GM19468 (cell line): ENCODE measurements around the gene LDLRAD1.
"Not testable (repeated sequence)": the region's sequence is repeated elsewhere in the genome, so short reads cannot be mapped to it uniquely, and the experiment has no call there.

Experiments used
- ATAC-seq: cut with Tn5 transposase; IDR thresholded peaks from one replicate; pipeline ENCODE4 v1.9.1; 2021; ENCODE audit warnings: mild to moderate bottlenecking, moderate library complexity, moderate number of reproducible peaks; ENCODE audit not compliant: unreplicated experiment; ENCODE audit errors: extremely low read depth

LDLRAD1 gene, protein sequence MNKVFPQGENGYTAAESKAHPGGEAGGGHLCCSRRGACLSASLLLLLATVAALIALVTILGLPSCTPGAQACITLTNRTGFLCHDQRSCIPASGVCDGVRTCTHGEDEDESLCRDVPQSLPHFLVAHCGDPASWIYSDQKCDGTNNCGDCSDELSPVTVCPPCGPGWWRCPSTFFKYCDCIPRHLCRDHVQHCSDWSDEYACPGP

GRCh38 chr1:54017979-54018378 lies at the start of gene LDLRAD1:
LDLRAD1 (minus strand) TSS chr1:54018186; CDS start chr1:54018112, 74 bp downstream.
- ATAC-seq = no peak

DNA sequence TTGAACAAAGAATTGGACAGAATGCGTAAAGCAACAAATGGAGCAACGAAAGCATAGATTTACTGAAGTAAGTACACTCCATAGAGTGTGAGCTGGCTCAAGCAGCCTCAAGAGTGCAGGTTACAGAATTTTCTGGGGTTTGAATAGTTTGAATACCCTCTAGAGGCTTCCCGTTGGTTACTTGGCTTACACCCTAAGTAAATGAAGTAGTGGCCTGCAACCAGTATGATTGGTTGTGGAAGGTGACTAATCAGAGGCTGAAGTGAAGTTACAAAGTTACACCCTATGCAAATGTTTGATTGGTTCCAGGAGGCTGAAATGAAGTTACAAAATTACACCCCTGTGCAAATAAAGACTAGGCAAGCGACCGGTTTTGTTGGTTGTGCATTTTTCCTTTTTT lies 46.3 kb upstream of the LDLRAD1 start:
- no peak for ATAC-seq

DNA sequence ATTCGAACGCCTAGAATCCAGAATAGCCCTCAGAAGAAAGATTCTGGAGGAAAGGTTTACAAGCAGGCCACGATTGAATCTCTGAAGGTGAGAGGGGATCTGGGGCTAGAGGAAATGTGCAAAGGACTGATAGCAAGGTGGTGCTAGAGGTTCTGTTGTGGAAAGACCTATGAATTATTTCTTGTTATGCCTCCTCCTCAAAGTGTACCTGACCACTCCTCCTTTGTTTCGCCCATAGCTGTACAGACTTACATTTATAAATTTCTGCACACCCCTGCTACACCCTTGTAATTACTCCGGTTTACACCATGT lies 36.4 kb upstream of the LDLRAD1 start:
- no peak for ATAC-seq

DNA sequence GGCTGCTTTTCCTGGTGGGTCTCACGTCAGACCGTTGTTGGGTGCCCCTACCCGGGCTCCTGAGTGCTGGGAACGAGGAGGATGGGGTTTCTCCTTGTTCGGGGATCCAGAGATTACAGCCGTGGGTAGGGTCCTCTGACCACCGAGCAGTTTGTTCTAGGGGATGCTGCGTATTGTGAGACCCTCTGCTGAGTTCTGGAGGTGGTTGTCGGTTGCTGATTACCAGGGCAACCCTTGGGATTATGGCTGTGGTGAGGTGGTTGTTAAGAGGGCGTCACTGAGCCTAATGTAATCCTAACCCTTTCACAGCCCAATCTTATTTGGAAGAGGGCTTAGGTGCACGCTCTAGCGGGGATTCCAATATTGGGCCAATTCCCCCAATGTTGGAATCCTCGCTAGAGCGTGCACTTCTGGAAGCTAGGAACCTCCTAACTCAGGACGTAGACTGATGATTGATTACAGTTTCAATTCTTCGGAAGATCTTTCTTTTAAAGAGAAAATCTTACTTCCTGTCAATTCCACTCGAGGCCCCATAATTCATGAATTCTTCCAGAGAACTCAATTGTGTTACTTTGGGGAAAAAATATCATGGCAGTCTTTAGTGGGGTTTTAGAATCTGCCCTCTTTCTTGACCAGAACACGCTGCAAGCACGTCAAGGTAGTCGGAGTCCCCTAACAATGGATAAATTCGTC lies 35.9 kb upstream of the LDLRAD1 start:
- no peak for ATAC-seq

DNA sequence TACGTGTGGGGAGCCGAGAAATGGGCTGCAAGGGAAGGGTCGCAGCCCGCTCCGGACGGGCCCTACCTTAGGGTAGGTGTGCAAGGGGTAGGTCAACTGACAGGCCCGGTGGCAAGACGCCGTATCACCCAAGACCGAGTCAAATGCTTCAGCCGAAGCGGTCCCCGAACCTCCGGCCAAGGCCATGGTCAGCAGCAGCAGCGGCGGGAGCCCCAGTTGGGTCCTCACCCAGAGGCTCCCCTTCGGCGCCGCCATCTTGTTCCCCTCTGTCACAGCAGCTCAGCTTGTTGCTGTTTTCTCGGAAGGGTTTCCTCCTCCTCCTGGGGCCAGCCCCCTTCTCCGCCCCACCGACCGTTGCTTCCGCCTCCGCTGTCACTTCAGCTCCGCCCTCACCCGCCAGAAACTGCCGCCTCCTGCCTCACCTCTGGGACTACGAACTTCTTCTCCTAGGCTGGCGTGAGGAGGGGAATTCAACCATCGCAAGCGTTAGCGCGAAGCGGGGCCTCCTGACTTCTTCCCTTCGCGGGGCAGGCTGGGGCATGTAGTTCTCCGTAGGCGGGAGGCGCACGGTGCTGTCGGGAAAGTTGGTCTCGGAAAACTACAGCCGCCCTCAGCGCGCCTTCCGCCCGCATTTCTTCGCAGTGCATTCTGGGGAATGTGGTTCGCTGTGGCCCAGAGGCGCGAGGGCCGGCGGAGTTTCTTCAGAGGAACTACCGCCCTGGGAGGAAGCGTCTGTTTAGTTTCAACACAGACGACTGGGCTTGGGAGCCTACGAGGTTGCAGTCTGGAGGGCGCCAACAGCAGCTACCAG lies 35.2 kb upstream of the LDLRAD1 start, which contains the start of the genes TCEANC2 and TMEM59:
Gene TCEANC2, plus strand, starts transcription at position 675 of the 811 bp plus-strand sequence. CDS start 815 bp downstream, outside the sequence.
Gene TMEM59, minus strand, starts transcription at position 271 of the 811 bp plus-strand sequence. Its CDS starts 16 bp downstream, at position 255.
- peak; percentile 87 for ATAC-seq

GRCh38 chr1:54052431-54052933 lies 34.5 kb upstream of the LDLRAD1 start:
- ATAC-seq = no peak

DNA sequence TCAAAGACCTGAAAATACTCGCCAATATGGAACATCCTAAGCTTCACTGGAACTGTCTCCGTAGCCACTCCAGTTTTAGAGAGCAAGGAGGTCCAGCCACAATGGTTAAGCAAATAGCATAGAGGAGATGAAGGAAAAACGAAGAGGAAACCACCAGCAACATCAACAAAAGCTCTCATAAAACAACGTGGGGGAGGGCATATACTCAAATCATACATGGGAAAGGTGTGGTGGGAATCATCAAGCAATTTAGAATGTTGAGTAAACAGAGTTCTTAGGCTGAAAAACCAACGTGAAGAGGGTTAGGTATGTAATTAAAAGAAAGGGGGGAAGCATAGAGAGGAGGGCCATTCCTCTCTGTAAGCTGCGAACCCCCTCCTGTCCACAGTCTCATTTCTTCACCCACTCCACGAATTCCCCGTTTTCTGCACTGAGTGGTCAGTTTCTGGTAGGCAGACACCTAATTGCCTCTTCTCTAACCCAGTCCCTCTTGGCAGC lies 34.0 kb upstream of the LDLRAD1 start:
- ATAC-seq = no peak

- not testable (repeated sequence) for ATAC-seq
These were observed 32.4 kb upstream of the LDLRAD1 start for GRCh38 chr1:54050435-54050834.

DNA sequence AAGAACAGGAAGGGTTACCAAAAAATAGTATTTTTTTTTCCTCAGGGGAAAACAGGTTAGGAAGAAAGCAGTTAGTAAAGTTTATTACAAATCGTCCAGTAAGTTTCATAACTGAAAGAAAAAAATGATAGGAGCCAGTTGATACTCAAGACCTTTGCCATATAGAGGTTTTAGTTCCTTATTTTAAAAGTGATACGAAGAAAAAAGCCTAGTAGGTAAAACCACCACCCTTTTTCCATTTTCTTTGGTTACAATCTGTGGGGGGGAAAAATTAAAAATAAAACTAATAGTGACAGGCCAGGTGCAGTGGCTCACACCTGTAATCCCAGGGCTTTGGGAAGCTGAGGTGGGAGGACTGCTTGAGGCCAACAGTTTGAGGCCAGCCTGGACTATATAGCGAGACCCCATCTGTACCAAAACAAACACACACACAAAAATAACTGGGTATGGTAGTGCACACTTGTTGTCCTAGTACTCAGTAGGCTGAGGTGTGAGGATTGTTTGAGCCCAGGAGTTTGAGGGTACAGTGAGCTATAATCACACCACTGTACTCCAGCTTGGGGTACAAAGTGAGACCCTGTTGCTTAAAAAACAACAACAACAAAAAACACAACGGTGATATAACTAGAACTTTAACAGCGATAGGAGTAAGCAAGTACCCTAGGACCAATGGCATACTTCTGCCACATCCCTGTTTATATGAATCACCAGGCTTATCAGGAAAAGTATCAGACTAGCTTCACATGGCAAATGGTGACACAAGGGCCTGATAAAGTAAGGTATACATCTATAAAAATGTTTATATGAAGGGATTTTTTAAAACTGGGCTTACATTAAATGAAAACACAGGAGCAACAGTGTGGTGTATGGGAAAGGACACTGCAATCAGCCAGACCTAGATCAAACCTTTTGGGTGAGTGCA lies 29.7 kb upstream of the LDLRAD1 start:
- no peak for ATAC-seq

GRCh38 chr1:54046671-54047383 lies 28.8 kb upstream of the LDLRAD1 start:
- ATAC-seq = no peak

DNA sequence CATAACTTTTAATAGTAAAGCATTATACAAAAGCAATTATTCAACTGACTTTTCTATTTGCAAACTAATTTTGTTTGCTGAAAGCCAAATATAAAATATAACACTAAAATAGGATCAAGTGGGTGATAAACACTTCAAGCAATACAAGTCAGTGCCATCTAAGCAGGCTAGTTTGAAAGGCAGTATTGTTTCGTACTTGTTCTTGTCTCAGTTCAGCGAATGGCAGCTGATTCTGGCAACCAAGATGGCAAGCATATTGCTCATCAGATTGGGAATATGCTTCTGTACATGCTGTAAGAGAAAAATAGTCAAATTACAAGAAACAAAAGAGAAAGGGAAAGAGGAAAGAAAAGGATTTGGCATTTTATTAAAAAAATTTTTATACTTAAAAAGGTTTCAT lies 27.5 kb upstream of the LDLRAD1 start:
- no peak for ATAC-seq

DNA sequence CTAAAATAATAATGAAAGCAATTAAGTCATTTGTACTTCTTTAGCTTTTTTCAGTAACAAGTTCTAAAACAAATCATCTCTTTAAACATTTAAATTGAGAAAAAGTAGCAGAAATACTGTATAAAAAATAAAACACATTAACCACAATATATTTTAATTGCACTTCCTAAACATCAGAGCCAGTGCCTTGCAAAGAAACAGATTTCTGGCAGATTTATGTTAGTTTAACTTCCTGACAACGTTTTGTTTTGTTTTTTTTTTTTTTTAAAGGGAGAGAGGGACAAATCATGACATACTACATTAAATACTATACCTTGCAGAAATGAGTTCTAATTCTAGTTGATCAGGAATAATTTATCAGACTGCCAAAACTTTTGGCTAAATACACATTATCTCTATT lies 23.8 kb upstream of the LDLRAD1 start:
- no peak for ATAC-seq

DNA sequence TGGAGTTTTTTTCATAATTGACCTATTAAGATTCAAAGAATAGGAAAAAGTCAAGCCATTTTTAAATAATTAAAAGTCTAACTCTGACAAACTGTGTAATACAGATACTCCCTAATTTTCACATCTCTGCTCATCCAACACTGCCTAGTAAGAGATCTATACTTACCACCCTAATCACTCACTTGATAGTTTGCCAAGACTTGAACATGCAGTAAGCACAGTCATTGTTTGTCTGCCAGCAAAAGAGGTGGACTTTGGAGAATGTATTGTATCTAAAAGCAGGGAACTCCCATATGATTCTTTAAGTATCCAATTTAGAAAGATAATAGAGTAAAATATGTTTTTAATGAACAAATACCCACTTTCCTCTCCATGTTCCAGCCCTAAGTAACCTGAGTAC lies 19.5 kb upstream of the LDLRAD1 start:
- no peak for ATAC-seq

GRCh38 chr1:54028306-54029251 lies 10.6 kb upstream of the LDLRAD1 start:
- no peak for ATAC-seq

DNA sequence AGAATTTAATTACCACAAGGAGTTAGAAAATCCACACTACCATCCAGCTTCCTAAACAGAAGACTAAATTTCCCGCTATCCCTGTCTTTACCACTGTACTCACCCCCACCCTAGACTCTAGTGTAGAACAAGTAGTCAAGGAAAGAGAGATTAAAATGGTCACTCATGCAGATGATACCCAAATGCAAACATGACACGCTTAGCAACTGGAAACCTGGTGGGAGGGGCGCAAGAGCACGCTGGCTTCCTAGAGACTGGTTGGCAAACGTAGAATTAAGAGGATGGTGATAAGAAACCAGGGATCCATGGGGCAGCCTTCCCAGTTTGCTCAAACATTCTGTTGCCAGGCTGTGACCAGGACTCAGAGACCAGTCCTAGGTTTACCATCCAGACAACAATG lies 9.9 kb upstream of the LDLRAD1 start:
- no peak for ATAC-seq

DNA sequence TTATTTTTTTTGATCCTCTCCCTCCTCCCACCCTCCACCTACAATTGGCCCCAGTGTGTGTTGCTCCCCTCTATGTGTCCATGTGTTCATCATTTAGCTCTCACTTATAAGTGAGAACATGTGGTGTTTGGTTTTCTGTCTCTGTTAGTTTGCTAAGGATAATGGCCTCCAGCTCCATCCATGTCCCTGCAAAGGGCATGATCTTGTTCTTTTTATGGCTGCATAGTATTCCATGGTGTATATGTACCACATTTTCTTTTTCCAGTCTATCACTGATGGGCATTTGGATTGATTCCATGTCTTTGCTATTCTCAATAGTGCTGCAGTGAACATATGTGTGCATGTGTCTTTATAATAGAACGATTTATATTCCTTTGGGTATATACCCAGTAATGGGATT lies 6.8 kb upstream of the LDLRAD1 start:
- not testable (repeated sequence) for ATAC-seq

GRCh38 chr1:54024358-54024757 lies 6.4 kb upstream of the LDLRAD1 start:
- ATAC-seq = no peak
